PC-3 (cell line): ENCODE measurements around the gene FLYWCH1. TPM values are rescaled to one million over a fixed set of nuclear protein-coding genes. Genes with fewer than 3 reads are reported as not detected.

Experiments used
- ATAC-seq: fragments of 200-7000 bp; cut with Tn5 transposase; 2 replicates; pipeline ENCODE4 v1.9.1; 2020; ENCODE audit warnings: mild to moderate bottlenecking, moderate library complexity
- BruUV-seq: library from RNA; stranded (reverse); fragments of 400-500 nt; replicated peaks from 2 replicates; lab custom pipeline; 2021; lab: Mats Ljungman, UMichigan
- CTCF ChIA-PET: fragments of 300-600 bp; sonication (Branson Sonifier 250); formaldehyde crosslinking; loops from one replicate; lab custom pipeline; 2022; ENCODE audit warnings: antibody characterized with exemption; lab: Charles Lee
- POLR2A ChIA-PET: fragments of 300-600 bp; sonication (Branson Sonifier 250); formaldehyde crosslinking; loops from one replicate; lab custom pipeline; 2022; ENCODE audit warnings: antibody characterized with exemption; ENCODE audit not compliant: unreplicated experiment; lab: Charles Lee
- DNase-seq: peaks from one replicate; pipeline ENCODE4 v3.0.0-alpha.2; 2015
- H2AFZ ChIP-seq: fragments of 300-600 bp; sonication (generic); 2 replicates; pipeline ENCODE4 v1.6.0; 2016; ENCODE audit warnings: antibody characterized with exemption, low read length
- H3F3A ChIP-seq: fragments of 300-600 bp; sonication (generic); one replicate; pipeline ENCODE4 v1.6.0; 2017; ENCODE audit warnings: antibody characterized with exemption, low read length, control low read depth, mild to moderate bottlenecking; ENCODE audit not compliant: unreplicated experiment
- H3K27ac ChIP-seq: fragments of 300-600 bp; sonication (generic); 2 replicates; pipeline ENCODE4 v1.5.1; 2016; ENCODE audit warnings: mild to moderate bottlenecking, low read length
- H3K27me3 ChIP-seq: fragments of 300-600 bp; sonication (generic); 2 replicates; pipeline ENCODE4 v1.6.1; 2016; ENCODE audit warnings: low read length, mixed read lengths
- H3K36me3 ChIP-seq: fragments of 300-600 bp; sonication (generic); 2 replicates; pipeline ENCODE4 v1.6.1; 2016; ENCODE audit warnings: low read depth, mixed run types, low read length, mixed read lengths
- H3K4me1 ChIP-seq: fragments of 300-600 bp; sonication (generic); 2 replicates; pipeline ENCODE4 v1.5.1; 2016; ENCODE audit warnings: low read length; ENCODE audit not compliant: insufficient read depth
- H3K4me2 ChIP-seq: fragments of 300-600 bp; sonication (generic); 2 replicates; pipeline ENCODE4 v1.6.0; 2016; ENCODE audit warnings: low read length
- H3K4me3 ChIP-seq: fragments of 300-600 bp; sonication (generic); 2 replicates; pipeline ENCODE4 v1.5.1; 2016; ENCODE audit warnings: mild to moderate bottlenecking, low read length, mixed read lengths
- H3K79me2 ChIP-seq: fragments of 300-600 bp; sonication (generic); 2 replicates; pipeline ENCODE4 v1.6.1; 2017; ENCODE audit warnings: low read length, mixed read lengths
- H3K9ac ChIP-seq: fragments of 300-600 bp; sonication (generic); 2 replicates; pipeline ENCODE4 v1.6.0; 2016; ENCODE audit warnings: mild to moderate bottlenecking, low read length
- H3K9me2 ChIP-seq: fragments of 300-600 bp; sonication (generic); replicated peaks from 2 replicates; pipeline ENCODE4 v1.6.1; 2016; ENCODE audit warnings: mixed run types, low read length, mixed read lengths
- H3K9me3 ChIP-seq: fragments of 300-600 bp; sonication (generic); 2 replicates; pipeline ENCODE4 v1.6.1; 2016; ENCODE audit warnings: low read length, mixed read lengths
- H4K20me1 ChIP-seq: fragments of 300-600 bp; sonication (generic); 2 replicates; pipeline ENCODE4 v1.6.1; 2016; ENCODE audit warnings: low read length, mixed read lengths
- CTCF ChIP-seq: fragments of 300-600 bp; sonication (generic); conservative IDR thresholded peaks from 2 replicates; pipeline ENCODE4 v1.5.1; 2017; ENCODE audit warnings: antibody characterized with exemption, low read depth, mild to moderate bottlenecking, low read length
- EZH2 ChIP-seq: fragments of 300-600 bp; sonication (generic); IDR thresholded peaks from one replicate; pipeline ENCODE4 v1.6.1; 2017; ENCODE audit warnings: antibody characterized with exemption, mild to moderate bottlenecking, low read length; ENCODE audit not compliant: unreplicated experiment
- EZH2phosphoT487 ChIP-seq: fragments of 300-600 bp; sonication (generic); IDR thresholded peaks from 2 replicates; pipeline ENCODE4 v1.6.1; 2018; ENCODE audit warnings: mild to moderate bottlenecking, antibody characterized with exemption, low read length, borderline replicate concordance
- intact Hi-C: fragments of 100-400 bp; cut with micrococcal nuclease; formaldehyde crosslinking; loops from 2 replicates; pipeline ENCODE4 v1.9.0; 2023
- total RNA-seq: library from RNA; depleted of rRNA; stranded (reverse); fragments of >200 nt; gene quantifications from 2 replicates; pipeline ENCODE4 v1.2.3, GENCODE V29; 2014

The FLYWCH1 gene
- total RNA-seq, 1 experiment from 2014 or later: 41.4 TPM

GRCh38 chr16:2973605-2974318, 62.0 kb downstream of the FLYWCH1 start:
- intact Hi-C loops: no loop called here
- POLR2A ChIA-PET: no interaction called here
- no peak overlapping the region for H3K9ac ChIP-seq
- no peak overlapping the region for H3K4me2 ChIP-seq
- peaks cover 6% of the 10 kb centered on the region; the same call in 1 of the 2 replicates for H3K36me3 ChIP-seq
- H3K79me2 ChIP-seq: peaks cover 29% of the 10 kb centered on the region
- no peaks in the 10 kb centered on the region for H3K9me3 ChIP-seq
- no peak overlapping the region for H2AFZ ChIP-seq
- H3F3A ChIP-seq: no peaks in the 10 kb centered on the region
- peaks cover 12% of the 10 kb centered on the region for H4K20me1 ChIP-seq
- H3K9me2 ChIP-seq: no peaks in the 10 kb centered on the region
- TF ChIP-seq CTCF (no peak), EZH2 (no peak), EZH2phosphoT487 (no peak)
- no peak overlapping the region for H3K4me3 ChIP-seq
- H3K27me3 ChIP-seq: no peaks in the 10 kb centered on the region
- BruUV-seq: no TSS peak
- CTCF ChIA-PET: no interaction called here
- DNase-seq: no peak
- H3K4me1 ChIP-seq: peaks cover 22% of the 10 kb centered on the region
- H3K27ac ChIP-seq: no peak overlapping the region
- ATAC-seq: no peak

GRCh38 chr16:2974319-2975056, 62.8 kb downstream of the FLYWCH1 start:
- Histone ChIP-seq H3K4me2 (no peak overlapping the region), H3K9ac (no peak overlapping the region), H3K27me3 (no peaks in the 10 kb centered on the region), H3F3A (no peaks in the 10 kb centered on the region), H3K4me1 (peaks cover 21% of the 10 kb centered on the region), H3K9me3 (no peaks in the 10 kb centered on the region), H2AFZ (no peak overlapping the region), H3K4me3 (no peak overlapping the region), H3K79me2 (peaks cover 36% of the 10 kb centered on the region), H3K9me2 (no peaks in the 10 kb centered on the region), H4K20me1 (peaks cover 12% of the 10 kb centered on the region), H3K36me3 (peaks cover 6% of the 10 kb centered on the region; the same call in 1 of the 2 replicates), H3K27ac (no peak overlapping the region)
- TF ChIP-seq CTCF: no peak
- TF ChIP-seq EZH2: no peak
- no peak for TF ChIP-seq EZH2phosphoT487
- intact Hi-C loops: no loop called here
- POLR2A ChIA-PET: no interaction called here
- BruUV-seq: no TSS peak
- no peak for ATAC-seq
- CTCF ChIA-PET: no interaction called here
- DNase-seq: no peak
